K562 (cell line): ENCODE data around the gene ID1. TPM values are rescaled to one million over a fixed set of nuclear protein-coding genes. Genes with fewer than 3 reads are reported as not detected.
A peak's percentile ranks its signal among the peaks of the same experiment; 100 is the strongest.

ENCODE experiments used
- ATAC-seq: fragments of 200-7000 bp; cut with Tn5 transposase; 3 replicates; pipeline ENCODE4 v1.9.1; 2020; ENCODE audit warnings: moderate library complexity
- BruUV-seq: library from RNA; stranded (reverse); fragments of 400-500 nt; replicated peaks from 2 replicates; lab custom pipeline; 2021; lab: Mats Ljungman, UMichigan
- CTCF ChIA-PET: fragments of 300-600 bp; formaldehyde crosslinking; extraction: SDS; loops from one replicate; lab custom pipeline; 2021; ENCODE audit warnings: low intra/inter-chr PET ratio; lab: Yijun Ruan, JAX
- POLR2A ChIA-PET: fragments of 300-600, 350-650 bp; sonication (Branson Sonifier 250); formaldehyde crosslinking; extraction: SDS; loops from one replicate; lab custom pipeline; 2021; ENCODE audit warnings: antibody characterized with exemption, inconsistent platforms; lab: Yijun Ruan, JAX
- DNase-seq, 4 experiments: peaks; one replicate each; pipeline versions ENCODE4 v3.0.0 to v3.0.0-alpha.2; 2011 to 2018; ENCODE audit warnings: low spot score in 3 of 4, mixed read lengths in 3 of 4; ENCODE audit errors: extremely low read depth in 1 of 4
- FAIRE-seq: peaks from 2 replicates; lab custom pipeline; 2011; peaks lifted over from hg19 to GRCh38; lab: Jason Lieb, UNC
- H2AFZ ChIP-seq: 2 replicates; pipeline ENCODE4 v1.6.0; 2011; ENCODE audit warnings: low read depth, low read length, control low read depth, inconsistent platforms
- H3K27ac ChIP-seq: fragments of 200-600 bp; 3 replicates; pipeline ENCODE4 v1.8.0; 2011; ENCODE audit warnings: low read depth, mild to moderate bottlenecking, control low read depth, inconsistent platforms, low read length, moderate library complexity, mixed read lengths; ENCODE audit errors: extremely low read depth
- H3K27me3 ChIP-seq, 2 experiments: fragments of 300-600 bp in 1 of 2; 2 replicates in 1 of 2; 3 replicates in 1 of 2; pipeline versions ENCODE4 v1.6.0 to v1.8.0; 2011; ENCODE audit warnings: inconsistent platforms in 2 of 2, low read length in 2 of 2, mild to moderate bottlenecking in 1 of 2, mixed read lengths in 1 of 2, moderate library complexity in 1 of 2; ENCODE audit not compliant: control insufficient read depth in 2 of 2, insufficient read depth in 2 of 2
- H3K36me3 ChIP-seq: fragments of 300-600 bp; 3 replicates; pipeline ENCODE4 v1.8.0; 2011; ENCODE audit warnings: mild to moderate bottlenecking, low read length, inconsistent platforms; ENCODE audit not compliant: control insufficient read depth, insufficient read depth
- H3K4me1 ChIP-seq, 2 experiments: fragments of 200-600 bp in 1 of 2; replicated peaks in 1 of 2; 2 replicates in 1 of 2; 3 replicates in 1 of 2; pipeline versions ENCODE4 v1.5.1 to v1.8.0; 2011; ENCODE audit warnings: inconsistent platforms in 2 of 2, low read length in 2 of 2, mild to moderate bottlenecking in 1 of 2, mixed read lengths in 1 of 2, moderate library complexity in 1 of 2; ENCODE audit not compliant: control insufficient read depth in 2 of 2, insufficient read depth in 2 of 2
- H3K4me2 ChIP-seq: 2 replicates; pipeline ENCODE4 v1.6.1; 2011; ENCODE audit warnings: low read length, control low read depth, inconsistent platforms, mixed read lengths; ENCODE audit not compliant: insufficient read depth
- H3K4me3 ChIP-seq: fragments of 200-600 bp; sonication (generic), shearing (Covaris generic); 2 replicates; pipeline ENCODE4 v1.5.1; 2016; ENCODE audit warnings: control low read depth, inconsistent platforms
- H3K79me2 ChIP-seq: fragments of 200-600 bp; 3 replicates; pipeline ENCODE4 v1.8.0; 2011; ENCODE audit warnings: low read length, inconsistent platforms; ENCODE audit not compliant: control insufficient read depth, insufficient read depth
- H3K9ac ChIP-seq, 2 experiments: 2 replicates each; pipeline versions ENCODE4 v1.6.0 to v1.6.1; 2011; ENCODE audit warnings: low read depth in 2 of 2, low read length in 2 of 2, control low read depth in 1 of 2, inconsistent platforms in 1 of 2, mild to moderate bottlenecking in 1 of 2, mixed read lengths in 1 of 2; ENCODE audit not compliant: insufficient read depth in 1 of 2
- H3K9me1 ChIP-seq: one replicate; pipeline ENCODE4 v1.6.0; 2011; ENCODE audit warnings: inconsistent platforms, mild to moderate bottlenecking, low read length, moderate library complexity; ENCODE audit not compliant: control insufficient read depth, insufficient read depth
- H3K9me3 ChIP-seq: replicated peaks from 2 replicates; pipeline ENCODE4 v1.5.1; 2011; ENCODE audit warnings: low read depth, low read length, inconsistent platforms; ENCODE audit not compliant: control insufficient read depth, insufficient read depth
- H4K20me1 ChIP-seq: replicated peaks from 2 replicates; pipeline ENCODE4 v1.6.1; 2011; ENCODE audit warnings: low read length, inconsistent platforms, mixed read lengths; ENCODE audit not compliant: control insufficient read depth, insufficient read depth
- BCOR ChIP-seq: fragments of 450-650 bp; IDR thresholded peaks from 2 replicates; pipeline ENCODE4 v1.6.1; 2016
- CBX3 ChIP-seq, 2 experiments: IDR thresholded peaks; 1 replicate in 1 of 2; 2 replicates in 1 of 2; pipeline ENCODE4 v1.6.1; 2012; ENCODE audit warnings: inconsistent platforms in 2 of 2, low read length in 2 of 2, borderline replicate concordance in 1 of 2, control low read depth in 1 of 2
- CSDE1 ChIP-seq, 2 experiments: fragments of 450-650 bp; IDR thresholded peaks; 2 replicates each; pipeline ENCODE4 v1.6.1; 2016; ENCODE audit warnings: mild to moderate bottlenecking in 1 of 2
- KDM1A ChIP-seq, 2 experiments: fragments of 450-650 bp; IDR thresholded peaks; 2 replicates each; pipeline ENCODE4 v1.6.1; 2016; ENCODE audit warnings: mild to moderate bottlenecking in 2 of 2
- RBM25 ChIP-seq: fragments of 200-400 bp; formaldehyde crosslinking; IDR thresholded peaks from 2 replicates; pipeline ENCODE4 v1.6.1; 2018; ENCODE audit warnings: low read length, low read depth, moderate library complexity; ENCODE audit not compliant: severe bottlenecking
- SMC3 ChIP-seq: conservative IDR thresholded peaks from 2 replicates; pipeline ENCODE4 v1.6.1; 2011; ENCODE audit warnings: low read depth, low read length, improper control_type of control experiment; ENCODE audit not compliant: insufficient read depth
- SRSF7 ChIP-seq: fragments of 200-400 bp; formaldehyde crosslinking; optimal IDR thresholded peaks from 2 replicates; pipeline ENCODE3; 2017; ENCODE audit warnings: mild to moderate bottlenecking, low read depth, low read length
- ZNF316 ChIP-seq: fragments of 450-650 bp; IDR thresholded peaks from 2 replicates; pipeline ENCODE4 v1.6.1; 2016
- WGBS: fragments of 100-300 bp; shearing (Covaris generic); methylation state at CpG from one replicate; pipeline ENCODE4 v1.1.6; 2016; ENCODE audit warnings: low coverage, mixed read lengths; ENCODE audit not compliant: insufficient coverage; ENCODE audit errors: missing lambda C conversion rate; 5-methylcytosine and 5-hydroxymethylcytosine counted together
- in situ Hi-C: fragments of 300-500 bp; cut with MboI; formaldehyde crosslinking; loops from 4 replicates; pipeline ENCODE4 v1.15.0; 2018; ENCODE audit warnings: inconsistent platforms, mixed read lengths
- intact Hi-C: fragments of 100-400 bp; cut with micrococcal nuclease; formaldehyde crosslinking; loops from 2 replicates; pipeline ENCODE4 v1.14.2; 2022
- polyA plus RNA-seq, 8 experiments: library from polyadenylated mRNA; depleted of rRNA in 4 of 8; stranded (reverse) in 5 of 8; unstranded in 3 of 8; fragments of >200 nt; fragmentation: Nextera tagmentation in 2 of 8; fragmentation: Illumina TruSeq in 1 of 8; extraction: Ambion mirVana in 2 of 8; extraction: Trizol in 1 of 8; gene quantifications; 2 replicates each; pipeline versions ENCODE4 v1.2.1 to v1.2.3, GENCODE V29; 2011 to 2014; ENCODE audit warnings: inconsistent platforms in 1 of 8, missing spikeins in 1 of 8
- total RNA-seq, 7 experiments: library from RNA; depleted of rRNA in 6 of 7; stranded (reverse); fragments of >200 nt in 6 of 7; fragmentation: Illumina TruSeq in 2 of 7; extraction: Trizol in 2 of 7; gene quantifications; 2 replicates each; pipeline versions ENCODE4 v1.2.1 to v1.2.3, GENCODE V29; 2011 to 2021; ENCODE audit warnings: low replicate concordance in 1 of 7

The ID1 gene
- total and polyA plus RNA-seq, 9 of the 15 experiments (the other 6 are each of a cell fraction or from before 2014, with no cell fraction given) = 1.4 to 358 (median 65.0) TPM

DNA sequence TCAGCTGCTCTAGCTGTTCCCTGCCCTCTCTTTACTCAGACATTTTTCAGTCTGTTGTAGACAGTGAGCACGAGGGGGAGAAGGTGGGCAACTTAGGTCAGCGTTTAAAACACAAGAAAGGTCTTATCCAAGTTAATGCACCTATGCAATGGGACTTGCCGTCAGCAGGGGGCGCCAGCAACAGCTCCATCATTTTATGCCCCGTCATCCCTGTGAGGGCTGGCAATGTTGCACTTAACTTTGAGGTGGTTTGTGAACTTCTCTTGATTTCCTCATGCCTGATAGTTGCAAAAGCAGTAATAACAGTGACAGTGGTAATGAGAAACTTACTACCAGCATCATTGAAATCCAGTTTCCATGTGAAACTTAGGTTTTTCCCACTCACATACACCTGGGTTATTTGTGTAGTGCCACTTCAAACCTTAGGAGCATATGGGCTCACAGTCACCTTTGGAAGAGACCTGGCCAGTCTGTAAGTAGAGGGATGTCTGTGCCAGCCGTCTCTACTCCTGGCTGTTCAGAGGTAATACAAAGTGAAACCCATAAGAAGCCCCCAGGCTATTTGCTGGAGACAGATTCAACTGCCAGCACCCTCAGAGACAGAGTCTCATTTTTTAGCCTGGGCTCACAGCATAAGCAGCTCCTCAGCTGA is 44.9 kb upstream of the ID1 start (continued):
- TF ChIP-seq CBX3 (IDR thresholded peaks at IDR 0.05; ENCODE audit: borderline replicate concordance in 1 of 2, low read length in 2 of 2) (peak in 1 of 2 experiments; percentile 34; a peak in 1 of 3 replicates), SRSF7 (no peak)
- TF ChIP-seq, all 486 proteins: peak for 56

DNA sequence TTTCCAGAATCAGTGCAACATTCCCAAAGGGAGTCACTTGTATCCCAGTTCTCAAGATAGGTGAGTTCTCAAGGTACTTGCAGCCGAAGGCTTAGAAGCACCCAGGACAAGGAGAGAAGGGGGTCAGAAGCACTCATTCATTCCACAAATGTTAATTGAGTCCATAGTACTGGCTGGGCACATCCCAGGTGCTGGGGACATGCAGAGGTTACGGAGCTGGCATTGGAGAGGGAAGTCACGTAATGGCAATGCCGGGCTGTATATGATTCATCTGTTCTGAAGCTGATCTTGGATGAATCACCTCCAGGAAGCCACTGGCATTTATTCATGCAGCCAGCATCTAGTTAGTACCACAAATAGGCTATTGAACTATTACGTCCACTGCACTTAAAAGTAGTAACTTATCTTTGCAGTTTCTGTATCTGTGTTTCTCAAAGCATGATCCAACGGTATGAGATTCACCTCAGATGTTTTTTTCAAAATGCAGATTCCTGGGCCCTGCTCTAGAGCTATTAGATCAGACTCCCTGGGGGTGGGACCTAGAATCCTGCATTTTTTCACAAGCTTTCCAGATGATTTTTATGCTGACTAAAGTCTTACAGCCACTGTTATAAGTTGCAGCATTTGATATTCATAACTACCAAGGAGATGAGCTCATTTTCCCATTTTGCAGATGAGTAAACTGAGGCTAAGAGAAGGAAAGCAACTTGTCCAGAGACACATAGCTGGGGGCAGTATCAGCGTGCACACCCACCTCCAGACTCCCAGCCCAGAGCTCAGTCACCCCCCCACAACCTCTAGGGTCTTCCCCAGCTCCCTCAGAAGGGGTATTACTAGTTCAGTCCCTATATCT is 44.1 kb upstream of the ID1 start:
- Histone ChIP-seq H3K9me1 (peaks cover 3% of the 10 kb centered on the region), H3K27me3 (no peaks in the 10 kb centered on the region), H3K4me1 (peaks cover 9 to 23% of the 10 kb centered on the region in 2 experiments; a peak in 4 of 5 replicates), H3K27ac (peak overlapping the region; percentile 57; the same call in 2 of the 3 replicates), H3K36me3 (peaks cover 74% of the 10 kb centered on the region), H3K9me3 (no peaks in the 10 kb centered on the region), H3K9ac (peak overlapping the region in 1 of 2 experiments; percentile 10; a peak in 1 of 4 replicates), H3K4me2 (no peak overlapping the region), H3K4me3 (no peak overlapping the region), H3K79me2 (no peaks in the 10 kb centered on the region; the same call in 2 of the 3 replicates), H2AFZ (no peak overlapping the region), H4K20me1 (0 out of 2 replicates have a peak, but pooled peaks cover 5% of the 10 kb centered on the region)
- DNase-seq = no peak
- BruUV-seq = no TSS peak
- no peak for FAIRE-seq
- ATAC-seq = no peak
- in situ Hi-C loops (loop anchor here (5.0 kb wide), 1 partner anchor 51 kb away; no protein-coding TSS in a partner anchor), intact Hi-C loops (loop anchor here (1.0 to 5.0 kb wide), 4 partner anchors 52 to 276 kb away; partner anchors contain the start of gene BCL2L1)
- peak; percentile 82 for TF ChIP-seq RBM25
- TF ChIP-seq SMC3 = no peak
- TF ChIP-seq ZNF316 = peak; percentile 32; the same call in 1 of the 2 replicates
- peak; percentile 69 for TF ChIP-seq BCOR
- no peak for TF ChIP-seq CSDE1 (IDR thresholded peaks at IDR 0.05)
- TF ChIP-seq KDM1A (IDR thresholded peaks at IDR 0.05) = peak; percentile 44 to 45; a peak in 3 of 4 replicates
- ChIA-PET POLR2A (interaction anchor here (0.6 to 8.8 kb wide), 11 partner anchors 8 to 440 kb away, joined by 3 to 89 read pairs (median 5); partner anchors contain the start of gene ID1), CTCF (interaction anchor here (12.8 kb wide), 1 partner anchor 51 kb away, joined by 304 read pairs; no protein-coding TSS in a partner anchor)
- 84% methylated on average over 7 of the region's 7 CpGs for WGBS
